Epithelial cell of proximal tubule (primary cell): ENCODE data around the gene STAT3. TPM values are rescaled to one million over a fixed set of nuclear protein-coding genes. Genes with fewer than 3 reads are reported as not detected.
A peak's percentile ranks its signal among the peaks of the same experiment; 100 is the strongest.

Experiments used
- DNase-seq: peaks from one replicate; pipeline ENCODE4 v3.0.0-alpha.2; 2011; ENCODE audit warnings: low read depth
- H3K4me3 ChIP-seq: 2 replicates; pipeline ENCODE4 v1.5.1; 2011; ENCODE audit warnings: low read depth, mild to moderate bottlenecking, low read length
- CTCF ChIP-seq: conservative IDR thresholded peaks from 2 replicates; pipeline ENCODE4 v1.5.1; 2012; ENCODE audit warnings: low read depth, mild to moderate bottlenecking, low read length
- total RNA-seq: library from RNA; depleted of rRNA; stranded (reverse); fragments of >200 nt; gene quantifications from 2 replicates; pipeline ENCODE4 v1.2.3, GENCODE V29; 2015

Gene STAT3
- total RNA-seq, 1 donor from 2014 or later = 63.0 TPM

GRCh38 chr17:42407289-42407836 is 19.1 kb upstream of the STAT3 start:
- H3K4me3 ChIP-seq = no peak overlapping the region
- DNase-seq = no peak
- no peak for TF ChIP-seq CTCF

GRCh38 chr17:42406615-42407288 is 18.5 kb upstream of the STAT3 start:
- TF ChIP-seq CTCF = no peak
- no peak for DNase-seq
- H3K4me3 ChIP-seq = no peak overlapping the region

DNA sequence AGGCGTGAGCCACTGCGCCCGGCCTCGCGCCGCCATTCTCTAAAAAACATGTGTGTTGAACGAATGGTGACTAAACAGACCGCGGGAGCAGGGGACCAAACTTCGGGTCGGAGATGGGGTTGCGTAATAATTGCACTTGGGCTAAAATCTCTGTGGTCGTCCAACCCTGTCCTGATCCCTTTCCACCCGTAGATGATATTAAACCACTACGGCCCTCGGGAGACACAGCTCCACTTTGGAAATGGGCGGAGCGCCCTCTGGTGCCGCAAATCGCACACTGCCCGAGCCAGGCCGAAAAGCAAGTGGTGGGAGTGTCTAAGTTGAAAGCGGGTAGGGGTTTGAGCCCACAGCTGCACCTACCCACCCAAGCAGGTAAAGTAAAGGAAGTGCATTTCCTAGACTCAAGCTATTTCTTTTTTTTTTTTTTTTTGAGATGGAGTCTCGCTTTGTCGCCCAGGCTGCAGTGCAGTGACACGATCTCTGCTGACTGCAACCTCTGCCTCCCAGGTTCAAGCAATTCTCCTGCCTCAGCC is 17.8 kb upstream of the STAT3 start:
- no peak for DNase-seq
- TF ChIP-seq CTCF = peak; percentile 88
- no peak overlapping the region for H3K4me3 ChIP-seq

- TF ChIP-seq CTCF = no peak
- H3K4me3 ChIP-seq = no peak overlapping the region
- no peak for DNase-seq
Measured at GRCh38 chr17:42405076-42405475, 16.8 kb upstream of the STAT3 start.

- H3K4me3 ChIP-seq = no peak overlapping the region
- DNase-seq = no peak
- TF ChIP-seq CTCF = no peak
Measured at GRCh38 chr17:42404326-42405055, 16.2 kb upstream of the STAT3 start.

GRCh38 chr17:42403150-42403549 is 14.9 kb upstream of the STAT3 start:
- DNase-seq = no peak
- TF ChIP-seq CTCF = peak; percentile 34
- H3K4me3 ChIP-seq = no peak overlapping the region
